GM19240 (cell line): ENCODE results near the gene OR9G1.
"Not testable (repeated sequence)": the region's sequence is repeated elsewhere in the genome, so short reads cannot be mapped to it uniquely, and the experiment has no call there.

Source experiments
- DNase-seq: peaks from one replicate; pipeline ENCODE4 v3.0.0; 2011; ENCODE audit warnings: low spot score; ENCODE audit not compliant: insufficient read length

The OR9G1 gene

GRCh38 chr11:56698795-56699194 is at the start of gene OR9G1:
Gene OR9G1, plus strand, starts transcription at chr11:56699095. Its CDS starts 1,293 bp downstream, at chr11:56700388.
- no peak for DNase-seq

DNA sequence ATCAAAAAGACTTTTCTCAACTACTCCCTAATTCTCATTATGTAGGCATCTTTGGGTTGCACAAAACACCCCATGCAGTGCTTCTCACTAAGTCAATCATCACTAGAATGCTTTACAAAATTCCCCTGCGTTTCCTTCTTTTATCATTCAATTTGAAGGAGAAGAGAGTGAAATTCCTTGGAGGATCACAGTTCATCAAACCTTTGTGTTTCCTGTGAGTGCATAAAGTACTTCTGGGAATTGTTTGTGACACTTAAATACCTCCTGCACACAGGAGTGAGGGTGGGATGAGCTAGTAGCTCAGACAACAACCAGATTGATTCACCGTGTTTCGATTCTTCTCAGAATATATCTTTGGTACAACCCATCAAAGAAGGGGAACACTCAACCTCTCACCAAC is 39.1 kb upstream of the OR9G1 start:
- no peak for DNase-seq

DNA sequence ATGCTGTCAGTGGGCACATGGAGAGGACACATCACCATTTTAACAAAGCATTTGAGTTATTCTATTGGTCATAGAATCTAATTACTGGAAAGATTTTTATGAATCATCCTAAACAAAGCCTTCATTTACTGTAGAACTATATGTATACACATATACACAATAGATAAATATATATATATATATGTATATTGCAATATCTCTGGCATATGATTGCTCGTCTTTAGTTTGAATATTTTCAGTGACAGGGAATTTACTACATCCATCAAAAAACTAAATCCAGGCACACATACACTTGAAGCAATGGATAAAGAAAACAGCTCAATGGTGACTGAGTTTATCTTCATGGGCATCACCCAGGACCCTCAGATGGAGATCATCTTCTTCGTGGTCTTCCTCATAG is 35.5 kb upstream of the OR9G1 start, which contains the start of gene OR5AR1:
TSS of gene OR5AR1 (plus strand) at position 301 of the 400 bp plus-strand sequence. CDS start at position 301, 0 bp downstream.
- DNase-seq: no peak

DNA sequence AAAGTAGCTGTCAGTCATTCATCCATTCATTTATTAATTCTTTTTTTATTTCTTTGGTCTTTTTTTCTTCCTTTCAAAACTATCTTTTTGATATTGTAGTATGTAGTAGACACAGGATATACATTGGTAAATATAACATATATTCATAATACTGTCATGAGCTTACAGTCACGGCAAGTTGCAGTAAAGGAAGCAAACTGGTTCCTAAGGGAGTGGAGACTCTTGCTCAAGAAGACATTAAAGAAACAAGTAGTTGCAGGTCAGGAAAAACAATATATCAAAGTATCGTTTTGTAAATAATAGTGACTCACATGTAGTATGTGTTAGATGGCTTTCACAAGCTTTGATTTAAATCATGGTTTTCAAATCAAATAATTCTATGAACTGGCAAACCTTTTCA is 27.9 kb upstream of the OR9G1 start:
- no peak for DNase-seq

- no peak for DNase-seq
These were observed 10.3 kb upstream of the OR9G1 start for GRCh38 chr11:56688554-56689100.

DNA sequence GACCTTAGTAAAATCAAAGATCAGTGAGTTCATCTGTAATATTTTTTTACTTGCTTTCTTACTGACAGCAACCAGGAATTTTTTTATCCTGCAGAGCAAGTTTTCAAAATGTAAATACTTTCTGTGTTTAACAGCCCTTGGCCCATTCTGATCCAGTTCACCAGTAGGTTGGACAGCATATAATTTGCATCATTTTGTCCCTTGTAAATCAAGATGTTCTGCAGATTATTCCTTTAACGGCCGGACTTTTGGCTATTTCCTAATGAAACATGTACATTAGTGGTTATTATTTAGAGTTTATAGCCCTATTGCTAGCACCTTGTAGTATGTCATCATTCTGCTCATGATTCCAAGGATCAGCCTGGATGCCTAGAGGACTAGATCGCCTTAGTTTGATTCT is 7.7 kb upstream of the OR9G1 start:
- not testable (repeated sequence) for DNase-seq

DNA sequence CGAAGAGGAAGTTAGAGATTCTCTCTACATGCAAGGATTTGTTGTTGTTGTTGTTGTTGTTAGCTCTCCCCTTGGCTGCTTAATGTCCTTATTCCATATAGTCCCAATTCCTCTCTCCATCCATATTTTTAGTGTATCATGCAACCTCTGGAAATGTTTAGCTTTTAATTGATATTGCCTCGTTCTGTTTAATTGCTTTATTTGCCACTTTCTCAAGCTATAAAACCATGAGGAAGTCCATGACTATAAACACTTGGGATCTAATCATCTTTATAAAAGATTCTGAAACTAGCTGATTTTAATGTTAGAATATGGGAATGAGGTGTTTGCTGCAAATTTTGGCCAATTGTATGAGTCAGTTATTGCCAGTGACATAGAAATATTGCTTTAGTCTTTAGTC is 5.5 kb upstream of the OR9G1 start:
- DNase-seq: no peak

GRCh38 chr11:56700242-56700913 is 1.5 kb downstream of the OR9G1 start:
- DNase-seq: no peak

DNA sequence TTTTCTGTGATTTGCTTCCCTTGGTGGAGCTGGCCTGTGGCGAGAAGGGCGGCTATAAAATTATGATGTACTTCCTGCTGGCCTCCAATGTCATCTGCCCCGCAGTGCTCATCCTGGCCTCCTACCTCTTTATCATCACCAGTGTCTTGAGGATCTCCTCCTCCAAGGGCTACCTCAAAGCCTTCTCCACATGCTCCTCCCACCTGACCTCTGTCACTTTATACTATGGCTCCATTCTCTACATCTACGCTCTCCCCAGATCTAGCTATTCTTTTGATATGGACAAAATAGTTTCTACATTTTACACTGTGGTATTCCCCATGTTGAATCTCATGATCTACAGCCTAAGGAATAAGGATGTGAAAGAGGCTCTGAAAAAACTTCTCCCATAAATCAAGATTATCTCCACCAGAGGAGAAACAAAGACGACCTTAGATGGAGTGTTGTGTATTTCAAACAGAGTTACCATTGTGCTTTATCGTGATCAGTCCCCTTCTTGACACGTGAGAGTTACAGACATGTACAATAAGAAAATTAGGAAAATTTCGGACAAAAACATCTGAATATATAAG is 2.1 kb downstream of the OR9G1 start:
- no peak for DNase-seq

- no peak for DNase-seq
These were observed 7.0 kb downstream of the OR9G1 start for GRCh38 chr11:56705784-56706396.

- DNase-seq: no peak
These were observed 7.6 kb downstream of the OR9G1 start for GRCh38 chr11:56706486-56706885.

DNA sequence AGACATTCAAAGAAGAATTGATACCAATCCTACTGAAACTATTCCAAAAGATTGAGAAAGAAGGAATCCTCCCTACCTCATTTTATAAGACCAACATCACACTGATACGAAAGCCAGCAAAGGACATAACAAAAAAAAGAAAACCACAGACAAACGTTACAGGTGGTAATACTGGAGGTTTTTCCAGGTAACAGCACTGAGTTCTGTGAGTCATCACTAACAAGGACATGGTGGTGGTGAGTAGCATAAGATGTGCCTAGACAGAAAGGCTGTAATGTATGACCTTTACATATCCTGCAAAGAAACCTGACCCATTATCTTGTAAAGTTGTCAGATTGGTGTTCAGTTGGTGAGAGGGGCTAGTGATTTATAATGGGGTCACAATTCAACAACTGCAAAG is 15.3 kb downstream of the OR9G1 start:
- no peak for DNase-seq

DNA sequence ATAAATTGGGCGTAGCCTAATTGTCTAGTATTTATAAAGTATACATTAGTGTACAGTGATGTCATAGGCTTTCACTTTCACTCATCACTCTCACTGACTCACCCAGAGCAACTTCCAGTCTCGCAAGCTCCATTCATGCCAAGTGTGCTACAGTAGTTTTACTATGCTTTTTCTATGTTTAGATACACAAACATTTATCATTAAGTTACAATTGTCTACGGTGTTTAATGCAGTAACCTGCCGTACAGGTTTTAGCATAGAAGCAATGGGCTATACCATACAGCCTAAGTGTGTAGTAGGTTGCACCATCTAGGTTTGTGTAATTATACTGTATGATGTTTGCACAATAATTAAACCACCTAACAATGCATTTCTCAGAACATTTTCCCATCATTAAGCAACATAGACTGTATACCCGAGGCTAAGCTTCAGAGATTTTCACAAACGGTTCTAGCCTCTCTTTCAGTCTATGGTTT is 17.5 kb downstream of the OR9G1 start:
- DNase-seq: no peak

DNA sequence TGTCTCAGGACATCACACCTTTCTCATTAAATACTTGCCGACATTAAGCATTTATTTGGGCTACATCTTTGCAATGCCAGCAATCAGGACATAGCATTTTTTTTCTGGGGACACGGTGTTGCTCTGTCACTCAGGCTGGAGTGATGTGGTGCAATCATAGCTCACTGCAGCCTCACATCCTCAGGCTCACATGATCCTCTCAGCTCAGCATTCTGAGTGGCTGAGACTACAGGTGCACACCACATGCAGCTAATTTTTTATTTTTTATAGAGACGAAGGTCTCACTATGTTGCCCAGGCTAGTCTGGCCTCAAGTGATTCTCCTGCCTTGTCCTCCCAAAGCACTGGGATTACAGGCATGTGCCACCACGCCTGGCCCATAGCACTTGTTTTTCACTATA is 21.6 kb downstream of the OR9G1 start:
- no peak for DNase-seq

GRCh38 chr11:56740107-56740506 is 41.2 kb downstream of the OR9G1 start:
- DNase-seq: no peak

DNA sequence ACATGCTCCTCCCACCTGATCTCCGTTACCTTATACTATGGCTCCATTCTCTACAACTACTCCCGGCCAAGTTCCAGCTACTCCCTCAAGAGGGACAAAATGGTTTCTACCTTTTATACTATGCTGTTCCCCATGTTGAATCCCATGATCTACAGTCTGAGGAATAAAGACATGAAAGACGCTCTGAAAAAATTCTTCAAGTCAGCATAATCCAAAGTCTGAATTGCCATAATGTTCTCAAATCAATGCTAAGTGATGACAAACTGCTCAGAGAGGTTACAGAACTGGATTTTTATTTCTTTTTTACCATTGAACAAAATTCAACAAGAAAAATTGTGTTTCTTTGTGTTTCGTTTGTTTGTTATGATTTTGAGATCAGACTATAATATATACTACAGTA is 42.0 kb downstream of the OR9G1 start:
- no peak for DNase-seq

- DNase-seq: no peak
These were observed 49.7 kb downstream of the OR9G1 start, which contains the start of gene OR9G4 for GRCh38 chr11:56748597-56748996. Gene OR9G4, minus strand, starts transcription at chr11:56748697. Its CDS starts 4,931 bp downstream, at chr11:56743766.

DNA sequence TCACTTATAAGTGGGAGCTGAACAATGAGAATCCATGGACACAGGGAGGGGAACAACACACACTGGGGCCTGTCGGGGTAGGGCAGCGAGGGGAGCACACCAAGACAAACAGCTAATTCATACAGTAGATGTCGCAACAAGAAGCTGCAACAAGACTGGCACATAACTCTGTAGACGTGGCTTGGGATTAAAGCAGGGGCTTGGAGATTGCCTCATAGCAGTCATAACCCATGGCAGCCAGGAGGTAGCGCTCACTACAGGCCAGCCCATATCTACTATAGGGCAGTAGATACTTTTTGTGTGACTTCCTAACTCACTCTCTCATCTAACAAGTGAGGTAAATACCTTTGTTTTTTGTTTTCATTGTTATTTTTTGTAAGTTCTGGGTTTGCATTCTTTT is 51.3 kb downstream of the OR9G1 start:
- no peak for DNase-seq

DNA sequence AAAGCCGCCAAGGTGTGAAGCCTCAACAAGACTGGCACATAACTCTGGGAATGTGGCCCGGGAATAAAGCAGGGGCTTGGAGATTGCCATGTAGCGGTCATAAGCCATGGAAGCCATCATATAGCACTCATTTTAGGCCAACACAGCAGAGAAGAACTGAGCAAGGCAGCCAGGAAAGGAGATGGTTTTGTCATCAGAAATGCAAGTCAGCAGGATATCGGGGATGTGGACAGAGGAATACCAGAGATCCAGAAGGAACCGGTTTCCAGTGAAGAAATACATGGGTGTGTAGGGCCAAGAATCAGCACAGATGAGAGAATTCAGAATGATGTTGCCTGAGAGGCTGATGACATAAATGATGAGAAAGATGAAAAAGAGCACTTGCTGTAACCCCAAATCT is 52.6 kb downstream of the OR9G1 start:
- DNase-seq: no peak
